ENCODE data around the gene CBX7.

CBX7 gene

DNA sequence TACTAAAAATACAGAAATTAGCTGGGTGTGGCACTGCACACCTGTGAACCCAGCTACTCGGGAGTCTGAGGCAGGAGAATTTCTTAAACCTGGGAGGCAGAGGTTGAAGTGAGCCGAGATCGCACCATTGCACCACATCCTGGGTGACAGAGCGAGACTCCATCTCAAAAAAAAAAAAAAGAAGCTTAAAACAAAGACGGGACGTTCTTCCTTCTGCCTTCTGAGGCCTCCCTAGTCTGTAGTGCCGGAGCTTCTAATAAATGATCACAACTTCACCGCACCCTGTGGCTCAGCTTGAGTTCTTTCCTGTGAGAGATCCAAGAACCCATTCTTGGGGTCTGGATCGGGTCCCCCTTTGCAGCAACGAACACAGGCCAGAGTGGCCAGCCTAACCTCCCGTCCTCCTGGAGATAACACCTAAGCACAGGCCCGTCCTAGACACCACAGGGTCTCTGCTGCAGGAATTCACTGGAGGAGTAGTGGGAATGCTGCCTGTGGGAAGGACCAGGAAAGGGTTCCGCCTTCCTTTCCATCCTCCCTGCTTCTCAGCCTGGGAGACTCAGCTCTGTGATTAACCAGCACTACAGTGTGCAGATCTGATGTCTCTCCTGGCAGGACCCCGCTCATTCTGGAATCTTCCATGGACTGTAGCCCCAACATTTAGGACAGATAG lies 57.6 kb downstream of the CBX7 start:
- Histone ChIP-seq H3K27ac (no peak overlapping the region), H3K27me3 (ENCODE audit: control insufficient read depth, insufficient read depth, low read length) (no peaks in the 10 kb centered on the region), H3K36me3 (ENCODE audit: control insufficient read depth, insufficient read depth, low read length) (no peaks in the 10 kb centered on the region), H3K79me2 (no peaks in the 10 kb centered on the region), H2AFZ (no peak overlapping the region), H3K4me3 (ENCODE audit: low read depth, low read length) (no peak overlapping the region), H3K4me2 (ENCODE audit: low read length) (no peak overlapping the region), H3K9me3 (ENCODE audit: control insufficient read depth, low read length) (no peaks in the 10 kb centered on the region), H3K9ac (no peak overlapping the region), H3K4me1 (peaks cover 3% of the 10 kb centered on the region)
- TF ChIP-seq, protein P1, sequence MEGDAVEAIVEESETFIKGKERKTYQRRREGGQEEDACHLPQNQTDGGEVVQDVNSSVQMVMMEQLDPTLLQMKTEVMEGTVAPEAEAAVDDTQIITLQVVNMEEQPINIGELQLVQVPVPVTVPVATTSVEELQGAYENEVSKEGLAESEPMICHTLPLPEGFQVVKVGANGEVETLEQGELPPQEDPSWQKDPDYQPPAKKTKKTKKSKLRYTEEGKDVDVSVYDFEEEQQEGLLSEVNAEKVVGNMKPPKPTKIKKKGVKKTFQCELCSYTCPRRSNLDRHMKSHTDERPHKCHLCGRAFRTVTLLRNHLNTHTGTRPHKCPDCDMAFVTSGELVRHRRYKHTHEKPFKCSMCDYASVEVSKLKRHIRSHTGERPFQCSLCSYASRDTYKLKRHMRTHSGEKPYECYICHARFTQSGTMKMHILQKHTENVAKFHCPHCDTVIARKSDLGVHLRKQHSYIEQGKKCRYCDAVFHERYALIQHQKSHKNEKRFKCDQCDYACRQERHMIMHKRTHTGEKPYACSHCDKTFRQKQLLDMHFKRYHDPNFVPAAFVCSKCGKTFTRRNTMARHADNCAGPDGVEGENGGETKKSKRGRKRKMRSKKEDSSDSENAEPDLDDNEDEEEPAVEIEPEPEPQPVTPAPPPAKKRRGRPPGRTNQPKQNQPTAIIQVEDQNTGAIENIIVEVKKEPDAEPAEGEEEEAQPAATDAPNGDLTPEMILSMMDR (IDR thresholded peaks at IDR 0.05), result no peak

- Histone ChIP-seq H3K27me3 (ENCODE audit: control insufficient read depth, insufficient read depth, low read length) (no peaks in the 10 kb centered on the region), H3K9ac (no peak overlapping the region), H3K4me1 (peaks cover 1% of the 10 kb centered on the region), H3K27ac (no peak overlapping the region), H3K4me3 (ENCODE audit: low read depth, low read length) (no peak overlapping the region), H3K79me2 (no peaks in the 10 kb centered on the region), H3K36me3 (ENCODE audit: control insufficient read depth, insufficient read depth, low read length) (no peaks in the 10 kb centered on the region), H3K4me2 (ENCODE audit: low read length) (no peak overlapping the region), H3K9me3 (ENCODE audit: control insufficient read depth, low read length) (no peaks in the 10 kb centered on the region), H2AFZ (no peak overlapping the region)
- TF ChIP-seq, protein P1 (IDR thresholded peaks at IDR 0.05), result no peak
These were observed 60.2 kb downstream of the CBX7 start for GRCh38 chr22:39092111-39092862.

- Histone ChIP-seq H3K79me2 (no peaks in the 10 kb centered on the region), H3K4me1 (no peaks in the 10 kb centered on the region), H3K9ac (no peak overlapping the region), H3K36me3 (ENCODE audit: control insufficient read depth, insufficient read depth, low read length) (no peaks in the 10 kb centered on the region), H3K4me3 (ENCODE audit: low read depth, low read length) (no peak overlapping the region), H3K9me3 (ENCODE audit: control insufficient read depth, low read length) (no peaks in the 10 kb centered on the region), H2AFZ (no peak overlapping the region), H3K4me2 (ENCODE audit: low read length) (no peak overlapping the region), H3K27ac (no peak overlapping the region), H3K27me3 (ENCODE audit: control insufficient read depth, insufficient read depth, low read length) (no peaks in the 10 kb centered on the region)
- TF ChIP-seq, protein P1 (IDR thresholded peaks at IDR 0.05), result no peak
These were observed 61.1 kb downstream of the CBX7 start for GRCh38 chr22:39091126-39092081.

DNA sequence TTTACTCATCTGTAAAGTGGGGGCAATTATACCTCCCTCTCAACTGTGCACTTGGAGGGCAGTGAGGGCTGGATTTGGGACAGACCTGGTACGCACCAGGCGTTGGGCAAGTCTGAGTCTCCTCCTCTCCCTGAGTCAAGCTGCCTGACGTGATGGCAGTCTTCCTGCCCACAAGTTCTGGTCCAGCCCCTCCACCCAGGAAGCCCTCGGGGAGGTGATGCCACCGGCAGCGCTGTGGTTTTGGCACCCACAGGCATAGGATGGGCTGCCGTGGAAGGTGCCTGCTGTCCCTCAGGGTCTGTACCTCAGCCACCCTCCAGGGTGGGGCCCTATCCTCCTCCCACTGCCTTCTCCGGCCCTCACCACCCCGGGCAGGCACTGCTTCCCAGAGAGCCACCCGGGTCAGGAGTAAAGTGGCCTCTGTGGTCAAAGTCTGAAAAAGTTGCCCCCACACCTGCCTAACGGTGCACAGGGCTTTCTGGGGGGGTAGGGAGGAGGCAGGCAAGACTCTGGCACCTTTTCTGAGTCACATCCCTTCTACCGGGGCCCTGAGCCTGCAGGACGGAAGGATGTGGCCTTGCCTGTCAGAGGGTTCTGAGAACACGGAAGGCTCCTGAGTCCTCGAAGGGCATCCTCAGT lies 61.9 kb downstream of the CBX7 start:
- Histone ChIP-seq H3K4me2 (ENCODE audit: low read length) (no peak overlapping the region), H3K4me3 (ENCODE audit: low read depth, low read length) (no peak overlapping the region), H2AFZ (no peak overlapping the region), H3K79me2 (no peaks in the 10 kb centered on the region), H3K27me3 (ENCODE audit: control insufficient read depth, insufficient read depth, low read length) (no peaks in the 10 kb centered on the region), H3K9me3 (ENCODE audit: control insufficient read depth, low read length) (no peaks in the 10 kb centered on the region), H3K4me1 (no peaks in the 10 kb centered on the region), H3K36me3 (ENCODE audit: control insufficient read depth, insufficient read depth, low read length) (no peaks in the 10 kb centered on the region), H3K27ac (no peak overlapping the region), H3K9ac (no peak overlapping the region)
- TF ChIP-seq, protein P1 (IDR thresholded peaks at IDR 0.05), result no peak
